HuH-7 (cell line): ENCODE data around the gene RFT1.

Experiments
- DNase-seq: peaks from one replicate; pipeline ENCODE4 v3.0.0; 2011; ENCODE audit warnings: low spot score

RFT1 gene

DNA sequence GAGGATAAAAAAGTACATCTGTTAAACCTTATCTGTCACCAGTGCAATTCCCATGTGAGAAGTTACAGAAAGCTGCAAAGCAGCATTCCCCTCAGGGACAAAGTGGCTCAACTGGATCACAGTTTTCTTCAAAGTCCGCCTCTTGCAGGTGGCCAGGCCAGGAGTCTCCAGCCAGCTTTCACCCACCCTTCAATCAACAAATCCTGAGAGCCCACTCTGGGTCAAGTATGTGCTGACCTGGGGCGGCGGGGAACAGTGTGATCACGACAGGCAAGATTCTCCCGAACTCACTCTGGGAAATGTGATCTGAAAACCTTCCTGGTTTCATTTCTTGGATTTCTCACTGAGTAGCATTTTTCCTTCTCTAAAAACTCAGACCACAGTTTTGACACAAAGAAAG lies 39.2 kb downstream of the RFT1 start:
- DNase-seq = no peak

DNA sequence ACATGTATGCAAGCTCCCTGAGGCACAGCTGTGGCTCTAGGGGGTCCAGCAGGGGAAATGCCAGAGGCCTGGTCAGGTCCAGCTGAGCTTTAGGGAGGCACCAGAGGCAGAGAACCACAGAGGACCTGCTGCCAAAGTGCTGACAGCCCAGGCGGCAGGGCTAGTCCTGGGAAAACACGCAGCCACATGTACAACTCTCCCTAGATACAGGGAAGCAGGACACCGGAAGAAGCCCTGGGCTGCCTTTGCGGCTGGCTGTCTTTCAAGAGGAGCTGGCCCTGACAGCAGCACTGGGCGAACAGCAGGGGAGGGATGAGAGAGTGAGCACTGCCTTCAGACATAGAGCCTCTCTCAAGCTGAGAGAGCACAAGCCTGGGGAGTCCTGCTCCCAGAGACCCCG lies 40.7 kb downstream of the RFT1 start:
- DNase-seq = no peak

DNA sequence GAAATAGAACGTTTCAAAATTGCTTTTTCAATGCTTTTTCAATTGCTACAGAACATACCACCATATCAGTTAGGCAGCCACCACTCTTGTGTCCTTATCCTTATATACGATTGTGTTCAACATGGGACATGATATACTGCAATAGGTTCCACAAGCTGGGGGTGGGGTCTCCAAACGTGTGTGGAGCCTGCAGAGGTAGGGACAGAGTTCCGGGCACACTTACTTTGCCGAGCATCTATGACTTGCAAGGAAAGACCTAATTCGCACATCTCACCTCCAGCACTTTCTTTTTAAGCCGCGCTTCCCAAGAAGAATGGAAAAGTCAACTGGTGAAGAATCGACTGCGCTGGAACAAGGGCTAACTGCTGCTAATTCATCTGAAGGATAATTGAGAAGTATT lies 44.8 kb downstream of the RFT1 start:
- no peak for DNase-seq

DNA sequence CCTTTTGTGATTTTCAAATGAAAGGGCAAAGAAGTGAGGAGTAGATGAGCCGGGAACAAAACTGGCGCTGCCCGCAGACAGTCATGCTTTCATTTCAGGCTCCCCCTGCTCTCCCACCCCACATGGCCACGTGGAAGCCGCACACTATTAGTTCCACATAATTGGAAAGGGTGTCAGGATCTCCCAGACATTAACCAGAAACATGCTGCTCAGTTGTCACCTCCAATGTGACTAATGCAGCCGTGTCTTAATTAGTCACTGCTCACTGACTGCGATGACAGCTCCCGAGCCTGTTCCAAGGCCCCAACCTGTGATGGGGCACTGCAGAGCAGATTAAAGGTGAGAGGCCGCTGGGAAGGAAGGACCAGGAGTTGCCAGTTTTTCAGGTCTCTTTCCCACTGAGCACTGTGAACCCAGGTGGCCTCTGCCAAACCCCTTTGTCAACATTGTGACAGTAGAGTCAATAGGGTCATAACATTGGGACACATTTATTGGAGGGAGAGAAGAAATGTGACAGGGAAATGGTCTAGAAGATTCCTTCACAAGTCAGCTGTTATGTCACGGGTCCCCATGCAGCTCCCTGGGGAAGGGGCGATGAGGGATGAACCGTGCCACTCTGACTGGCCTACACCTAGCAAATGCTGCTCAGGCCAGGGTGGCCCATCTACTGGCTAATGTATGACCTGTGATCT lies 45.8 kb downstream of the RFT1 start:
- no peak for DNase-seq

DNA sequence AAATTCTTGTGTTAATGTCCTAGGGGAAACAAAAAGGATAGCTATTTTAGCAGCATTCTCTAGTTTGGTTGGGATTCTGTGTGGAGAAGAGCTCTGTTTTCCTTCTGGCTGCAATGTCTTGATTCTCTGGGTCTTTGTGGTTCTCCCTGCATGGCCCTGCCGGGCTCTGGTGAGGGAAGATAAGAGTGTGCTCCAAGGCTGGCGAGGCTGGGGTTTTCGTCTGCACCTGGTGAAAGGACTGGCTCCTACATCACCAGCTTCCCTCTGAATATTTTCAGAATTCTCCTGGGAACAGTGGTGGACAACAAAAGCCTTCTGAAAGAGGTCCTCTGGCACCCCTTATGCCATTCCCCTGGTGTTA lies 46.3 kb downstream of the RFT1 start:
- DNase-seq = no peak

DNA sequence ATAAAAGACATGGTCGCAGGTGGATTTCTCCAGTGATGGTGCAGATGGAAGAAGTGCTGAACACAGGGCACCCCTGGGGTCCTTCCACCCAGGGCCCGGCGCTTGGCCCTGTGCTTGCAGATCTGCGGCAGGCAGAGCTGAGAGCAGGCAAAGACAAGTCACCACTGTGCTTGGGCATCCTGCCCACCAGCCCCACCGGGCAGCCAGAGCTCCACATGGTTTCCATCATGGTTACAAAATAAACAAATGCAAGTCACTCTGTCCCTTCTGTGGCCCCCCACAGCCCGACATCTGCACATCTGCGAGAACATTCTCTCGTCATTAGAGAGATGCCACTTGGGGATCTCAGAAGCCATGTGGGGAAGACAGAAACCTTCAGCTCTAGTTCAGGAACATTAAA lies 46.7 kb downstream of the RFT1 start:
- DNase-seq = no peak

DNA sequence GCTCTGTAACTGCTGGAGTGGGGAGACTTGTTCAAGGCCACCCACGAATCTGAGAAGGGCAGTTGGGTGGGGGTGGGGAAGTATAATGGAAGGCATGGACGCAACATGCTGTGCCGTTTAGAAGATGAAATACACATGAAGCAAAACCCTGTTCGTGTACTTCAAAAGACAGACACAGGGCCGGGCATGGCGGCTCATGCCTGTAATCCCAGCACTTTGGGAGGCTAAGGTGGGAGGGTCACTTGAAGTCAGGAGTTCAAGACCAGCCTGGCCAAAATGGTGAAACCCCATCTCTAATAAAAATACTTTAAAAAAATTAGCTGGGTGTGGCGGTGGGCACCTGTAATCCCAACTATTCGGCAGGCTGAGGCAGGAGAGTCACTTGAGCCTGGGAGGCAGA lies 47.5 kb downstream of the RFT1 start:
- DNase-seq = no peak

DNA sequence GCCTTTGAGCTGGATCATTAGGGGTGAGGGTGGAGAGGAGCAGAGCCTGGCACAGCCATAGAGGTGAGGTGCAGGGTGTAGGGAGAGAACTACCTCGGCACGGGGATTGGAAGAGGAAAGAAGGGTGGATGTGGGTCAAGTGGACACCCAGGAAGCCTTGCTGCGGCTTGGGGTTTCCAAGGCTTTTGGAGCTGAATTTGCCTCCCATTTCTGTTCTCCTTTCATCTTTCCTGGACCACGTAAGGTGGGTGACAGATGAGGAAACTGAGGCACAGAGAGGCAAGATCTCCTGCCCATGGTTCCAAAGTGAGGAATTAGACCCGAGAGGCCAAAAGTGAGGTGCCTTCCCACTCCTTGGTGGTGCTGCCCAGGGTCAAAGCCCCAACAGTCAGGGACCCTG lies 48.9 kb downstream of the RFT1 start:
- DNase-seq = no peak

DNA sequence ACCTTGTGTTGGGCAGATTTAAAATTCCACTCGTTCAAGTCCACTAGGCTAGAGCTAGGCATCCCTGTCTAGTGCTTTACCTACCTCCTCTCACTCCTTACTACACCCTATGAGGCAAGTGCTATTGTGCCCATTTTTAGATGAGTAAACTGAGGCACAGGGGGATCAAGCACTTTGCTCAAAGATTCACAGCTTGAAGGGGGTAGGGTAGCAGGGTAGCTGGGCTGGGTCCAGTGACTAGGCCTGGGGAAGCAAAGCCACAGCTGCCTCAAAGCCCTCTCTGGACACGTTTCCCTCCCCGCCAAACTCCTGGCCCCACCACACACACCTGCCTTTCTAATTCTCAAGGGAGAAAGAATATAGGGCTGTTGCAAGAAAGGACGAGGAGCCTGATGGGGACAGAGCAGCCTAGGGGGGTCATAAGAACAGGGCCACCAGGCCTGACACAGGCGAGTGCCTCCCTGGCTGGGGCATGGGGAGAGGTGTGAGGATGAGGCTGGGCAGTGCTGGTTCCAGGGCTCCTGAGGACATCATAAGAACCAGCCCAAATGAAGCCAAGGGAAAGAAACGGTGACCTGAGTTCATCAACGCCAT lies 49.5 kb downstream of the RFT1 start:
- DNase-seq = no peak

DNA sequence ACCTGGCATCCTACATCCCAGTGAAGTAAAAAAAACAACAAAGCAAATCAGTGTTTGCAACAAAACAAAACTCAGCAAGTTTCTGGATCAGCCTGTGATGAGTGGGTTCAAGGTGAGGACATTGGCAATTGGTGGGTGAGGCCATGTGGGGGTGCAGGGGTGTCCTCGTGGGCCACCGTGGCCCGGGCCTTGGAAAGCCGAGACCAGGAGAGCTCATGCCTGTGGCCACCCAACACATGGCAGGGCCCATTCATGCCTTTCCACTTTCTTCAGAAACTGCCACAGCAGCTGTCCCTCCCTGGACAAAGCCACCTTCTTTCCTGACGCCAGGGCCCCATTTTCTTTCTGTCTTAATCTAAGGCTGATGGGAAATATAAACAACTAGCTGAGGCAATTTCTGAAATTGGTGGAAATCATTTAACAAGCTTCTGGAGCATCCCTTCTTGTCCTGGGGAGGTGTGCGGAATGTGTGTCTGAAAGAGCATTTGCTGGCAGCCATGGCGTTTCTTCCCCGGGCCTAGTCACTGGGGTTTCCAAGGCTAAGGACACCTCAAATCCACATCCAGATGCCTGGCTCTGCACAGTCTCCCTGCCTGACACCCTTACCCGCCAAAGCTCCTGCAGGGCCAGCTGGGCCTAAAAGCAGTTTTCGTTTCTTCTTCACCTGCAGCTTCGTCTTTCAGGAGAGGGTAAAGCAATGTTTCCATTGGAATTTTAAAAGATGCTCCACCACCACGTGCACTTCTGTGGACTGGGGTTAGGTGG lies 50.3 kb downstream of the RFT1 start:
- DNase-seq = no peak

DNA sequence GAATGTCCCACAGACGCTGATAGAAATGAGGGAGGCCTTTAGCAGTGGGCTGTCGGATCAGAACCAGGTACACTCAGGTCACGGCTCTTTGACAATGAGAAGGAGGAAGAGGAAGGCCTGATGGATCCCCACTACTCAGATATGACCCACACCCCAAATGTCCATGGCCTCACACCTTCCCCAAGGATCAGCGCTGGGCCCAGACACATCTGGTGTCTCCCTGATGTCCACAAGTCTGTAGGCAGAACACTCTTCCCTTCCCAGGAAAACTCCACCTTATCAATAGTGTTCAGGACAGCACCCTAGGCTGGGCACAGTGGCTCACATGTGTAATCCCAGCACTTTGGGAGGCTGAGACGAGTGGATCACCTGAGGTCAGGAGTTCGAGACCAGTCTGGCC lies 51.1 kb downstream of the RFT1 start:
- no peak for DNase-seq

DNA sequence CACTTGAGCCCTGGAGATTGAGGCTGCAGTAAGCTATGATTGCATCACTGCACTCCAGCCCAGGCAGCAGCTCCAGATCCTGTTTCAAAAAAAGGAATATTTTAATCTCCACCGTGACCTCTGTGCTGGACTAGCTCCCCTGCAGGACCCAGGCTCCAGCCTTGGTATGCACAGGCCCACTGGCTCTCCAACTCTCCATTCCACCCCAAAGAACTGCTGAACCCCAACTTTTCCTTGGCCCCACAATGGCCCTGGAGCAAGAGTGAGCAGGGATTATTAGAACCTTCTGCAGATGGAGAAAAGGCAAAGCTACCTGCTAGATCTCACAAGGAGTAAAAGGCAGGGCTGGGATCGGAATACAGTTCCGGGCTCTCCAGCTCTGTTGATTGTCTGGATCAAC lies 51.6 kb downstream of the RFT1 start:
- DNase-seq = no peak

DNA sequence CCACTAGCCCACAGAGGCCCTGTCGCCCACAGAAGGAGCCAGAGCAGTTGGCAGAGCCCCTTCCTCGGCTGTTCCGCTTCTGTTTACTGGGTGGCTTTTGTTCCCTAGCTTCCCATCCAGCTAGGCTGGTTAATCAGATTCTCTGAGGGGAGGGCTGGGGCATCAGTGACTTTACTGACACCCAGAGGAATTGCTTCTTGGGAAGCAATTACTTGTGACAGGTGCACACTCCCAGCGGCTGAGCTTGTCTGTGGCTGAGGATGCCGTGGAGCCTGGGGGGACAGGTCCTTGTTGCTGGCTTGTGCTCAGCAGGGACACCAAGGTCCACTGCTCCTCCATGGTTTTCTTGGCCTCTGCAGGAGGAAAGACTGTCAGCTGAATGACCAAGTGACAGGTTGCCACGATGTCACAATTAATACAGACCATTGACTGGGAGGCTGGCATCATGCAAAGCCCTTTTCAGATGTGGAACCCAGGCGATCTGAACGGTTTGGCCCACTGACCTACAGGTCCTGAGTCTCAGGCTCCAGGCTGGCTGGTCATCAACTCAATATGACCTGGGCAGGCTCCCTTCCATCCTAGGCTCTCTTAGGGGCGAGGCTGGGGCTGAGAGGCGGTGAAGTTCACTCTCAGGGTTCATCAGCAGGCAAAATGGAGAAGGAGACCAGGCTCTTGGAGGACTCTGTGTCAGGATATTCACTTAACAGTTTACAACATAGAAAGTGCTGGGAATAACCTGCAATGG lies 52.6 kb downstream of the RFT1 start:
- no peak for DNase-seq

DNA sequence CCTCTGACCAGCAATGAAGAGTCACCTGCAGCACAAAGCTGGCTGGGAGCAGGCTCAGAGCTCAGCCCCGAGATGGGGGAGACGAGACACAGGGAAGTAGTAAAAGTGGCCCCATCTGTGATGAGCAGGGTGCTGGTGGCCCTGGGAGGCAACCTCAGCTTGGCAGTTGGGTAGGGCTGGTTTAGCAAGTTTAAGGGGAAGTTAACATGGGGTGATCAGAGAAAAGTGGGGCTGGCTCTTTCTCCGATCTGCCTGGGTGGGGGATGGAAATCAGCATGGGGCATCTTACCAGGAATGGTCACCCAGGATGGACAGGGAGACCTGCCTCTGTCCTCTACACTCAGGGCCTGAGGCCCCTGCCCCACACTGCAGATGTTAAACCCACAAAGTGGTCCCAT lies 54.5 kb downstream of the RFT1 start:
- DNase-seq = no peak

DNA sequence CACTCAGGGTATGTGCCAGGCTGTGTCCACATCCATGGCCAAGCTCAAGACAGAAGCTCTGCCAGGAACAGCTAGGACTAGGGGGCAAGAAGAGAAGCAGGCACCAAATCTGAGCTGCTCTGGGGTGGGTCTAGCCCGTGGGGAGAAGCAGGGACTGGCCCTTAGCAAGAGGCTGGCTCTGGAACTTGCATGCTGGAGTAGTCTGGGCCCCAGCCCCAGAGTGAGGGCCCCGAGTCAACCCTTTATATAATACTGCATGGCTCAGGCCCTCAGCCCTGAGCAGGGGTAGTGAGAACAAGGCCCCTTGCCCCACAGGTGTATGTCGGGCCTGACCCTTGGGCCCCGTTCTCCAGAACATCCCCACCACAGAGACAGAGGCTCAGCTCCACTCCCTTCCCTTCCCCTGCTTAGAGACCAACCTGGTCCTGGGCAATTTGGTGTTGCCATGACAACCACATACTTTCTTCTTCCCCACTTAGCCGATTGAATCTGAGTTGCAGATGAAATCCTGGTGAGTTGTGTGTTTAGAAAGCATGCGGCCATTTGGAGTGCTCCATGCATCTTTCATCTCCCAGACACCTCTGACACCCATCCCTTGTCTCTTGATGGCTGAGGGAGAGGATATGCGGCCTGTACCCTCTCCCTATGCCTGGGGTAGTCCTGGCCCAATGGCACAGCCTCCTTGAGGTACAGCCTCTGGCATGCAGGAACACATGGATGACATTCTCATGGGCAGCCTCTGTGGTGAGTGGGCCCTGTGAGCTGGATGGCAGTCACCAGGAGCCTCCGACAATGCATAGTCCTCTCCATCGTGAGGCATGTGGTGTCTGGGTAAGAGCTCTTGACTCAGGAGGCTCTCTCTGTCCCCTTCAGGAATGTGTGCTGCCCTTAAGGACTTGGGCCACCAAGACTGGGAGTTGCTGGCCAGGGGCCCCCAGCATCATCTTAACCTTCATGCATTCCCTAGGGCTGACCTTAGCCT lies 55.2 kb downstream of the RFT1 start:
- DNase-seq = no peak

DNA sequence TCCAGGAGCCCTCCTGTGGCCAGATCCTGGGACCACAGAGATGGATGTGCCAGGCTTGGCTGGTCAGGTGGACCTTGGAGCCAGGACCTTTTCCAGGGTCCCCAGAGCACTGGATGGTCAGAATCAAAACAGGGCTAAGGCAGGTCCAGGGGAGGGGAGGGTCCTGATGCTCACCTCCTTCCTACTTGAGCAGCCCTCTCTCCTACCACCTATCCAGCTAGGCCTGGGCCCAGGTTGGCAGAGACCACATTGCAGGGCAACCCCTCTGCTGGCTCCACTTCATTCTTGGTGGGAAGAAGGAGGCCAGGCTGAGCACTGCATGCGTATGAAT lies 55.9 kb downstream of the RFT1 start:
- no peak for DNase-seq

DNA sequence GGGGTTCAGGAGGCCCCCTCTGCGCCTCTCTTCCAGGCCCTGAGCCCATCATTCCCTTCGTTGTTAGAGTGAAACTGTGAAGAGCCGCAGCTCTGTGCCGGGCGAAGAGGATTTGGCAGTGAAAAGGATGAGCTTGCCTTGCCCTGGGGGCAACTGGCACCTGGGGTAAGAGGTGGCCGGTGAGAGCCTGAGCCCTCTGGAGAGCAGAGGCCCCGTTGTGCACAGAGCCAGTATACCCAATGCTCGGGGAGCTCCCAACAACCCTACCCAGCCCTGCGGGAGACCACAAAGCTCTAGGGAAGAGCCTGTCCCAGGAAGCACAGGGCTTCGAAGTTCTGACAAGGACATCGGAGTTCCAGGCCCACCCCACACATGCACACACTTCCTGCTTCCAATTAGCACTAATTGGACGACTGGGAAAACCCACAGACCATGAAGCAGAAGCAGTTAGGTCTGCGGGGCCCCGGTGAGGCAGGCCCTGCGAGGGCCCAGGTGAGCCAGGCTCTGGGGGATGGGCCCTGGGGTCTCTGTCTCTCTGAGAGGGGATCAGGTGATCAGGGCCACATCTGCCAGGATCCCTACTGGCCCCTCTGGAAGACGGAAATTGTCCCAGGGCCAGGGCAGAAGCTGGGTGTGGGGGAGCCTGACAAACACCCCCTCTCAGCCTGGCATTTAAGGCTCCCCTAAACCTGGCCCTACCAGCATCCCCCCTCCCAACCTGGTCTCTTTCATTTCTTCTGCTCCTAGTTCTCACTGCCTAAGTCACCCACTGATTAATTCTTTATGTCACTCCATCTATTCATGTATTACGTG lies 56.5 kb downstream of the RFT1 start:
- DNase-seq = no peak

DNA sequence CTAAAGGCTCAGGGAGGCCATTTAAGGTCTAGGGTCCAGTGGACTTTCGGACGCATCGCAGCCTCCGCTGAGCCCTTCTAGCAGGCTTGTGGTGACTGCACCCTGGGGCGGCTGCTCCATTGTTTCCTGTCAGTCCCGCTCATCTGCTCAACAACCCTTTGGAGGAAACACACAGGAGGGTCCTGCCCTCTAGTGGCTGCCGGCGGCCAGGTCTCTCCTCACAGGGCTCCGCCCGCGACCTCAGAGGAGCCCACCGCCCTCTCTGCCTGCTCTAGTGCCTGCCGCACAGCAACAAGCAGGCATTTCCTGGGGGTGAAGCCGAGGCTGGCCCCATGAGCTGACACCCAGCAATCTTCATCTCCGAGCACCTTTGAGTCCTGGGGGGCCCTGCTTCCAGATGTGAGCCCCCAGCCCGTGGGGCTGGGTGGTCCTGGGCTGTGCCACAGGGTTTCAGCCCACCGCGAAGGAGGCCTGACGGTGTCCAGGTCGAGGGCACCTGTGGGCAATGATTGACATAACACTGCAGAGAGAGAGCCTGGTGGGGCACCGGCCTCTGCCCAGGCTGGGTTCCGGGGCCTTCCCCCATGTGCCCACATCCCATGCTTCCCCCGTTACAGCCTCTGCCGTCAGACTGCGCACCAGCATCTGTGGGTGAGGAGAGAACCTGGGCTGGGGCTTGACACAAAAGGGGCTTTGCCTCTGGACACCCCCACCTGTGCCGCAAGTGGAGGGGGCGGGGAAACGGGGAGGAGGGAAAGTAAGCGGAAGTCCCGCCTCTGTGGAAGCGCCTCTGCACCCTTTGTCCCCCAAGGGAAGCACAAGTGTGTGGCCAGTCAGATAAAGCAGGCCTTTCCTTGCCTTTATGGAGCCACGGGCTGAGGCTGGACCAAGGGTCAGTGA lies 57.3 kb downstream of the RFT1 start:
- peak; percentile 50 for DNase-seq

DNA sequence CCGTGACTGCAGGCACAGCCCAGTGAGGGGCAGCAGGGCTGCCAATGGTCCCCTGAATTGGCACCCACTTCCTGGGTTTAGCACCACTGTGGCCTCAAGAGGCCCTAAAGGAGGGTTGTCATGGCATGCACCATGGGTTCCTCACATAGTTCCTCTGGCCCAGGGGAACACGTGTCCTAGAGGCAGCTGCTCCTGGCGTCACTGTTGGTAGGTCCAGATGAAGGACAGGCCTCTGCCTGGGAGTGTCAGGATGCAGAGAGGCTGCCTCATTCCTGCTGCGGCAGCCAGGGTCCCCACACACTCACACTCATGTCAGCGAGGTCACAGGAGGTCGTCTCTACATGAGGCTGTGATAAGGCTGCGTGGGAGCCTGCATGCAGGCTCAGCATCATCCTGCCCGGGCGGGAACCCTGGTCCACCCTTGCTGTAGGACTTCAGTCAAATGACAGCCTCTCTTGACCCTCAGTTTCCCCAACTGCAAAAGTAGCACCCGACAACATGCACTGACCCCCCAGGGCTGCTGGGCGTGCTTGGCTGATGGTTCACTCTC lies 58.3 kb downstream of the RFT1 start:
- DNase-seq = no peak
